Endothelial cell of umbilical vein (primary cell): Measurements from ENCODE around the gene GTPBP3.

Experiments
- EZH2 ChIP-seq: IDR thresholded peaks from 2 replicates; pipeline ENCODE4 v1.6.1; 2012; ENCODE audit warnings: borderline replicate concordance, low read depth, mild to moderate bottlenecking, moderate library complexity, low read length, inconsistent platforms; ENCODE audit not compliant: severe bottlenecking
- JUN ChIP-seq: IDR thresholded peaks from 2 replicates; pipeline ENCODE4 v1.6.1; 2011; ENCODE audit warnings: borderline replicate concordance, low read depth; ENCODE audit not compliant: insufficient read length, insufficient read depth
- POLR2A ChIP-seq: IDR thresholded peaks from 2 replicates; pipeline ENCODE4 v1.6.1; 2012; ENCODE audit warnings: low read depth, mild to moderate bottlenecking, control low read depth, low read length
- POLR2AphosphoS5 ChIP-seq: IDR thresholded peaks from 2 replicates; pipeline ENCODE4 v1.6.1; 2012; ENCODE audit warnings: low read depth, mild to moderate bottlenecking, control low read depth, low read length, moderate library complexity; ENCODE audit not compliant: insufficient read depth
- TF ChIP-seq, protein P1 (sequence below), 2 donors: IDR thresholded peaks; 1 replicate in 1 of 2; 2 replicates in 1 of 2; pipeline ENCODE4 v1.5.1; 2011; ENCODE audit warnings: low read length in 2 of 2, mild to moderate bottlenecking in 2 of 2, moderate library complexity in 2 of 2, control low read depth in 1 of 2, inconsistent platforms in 1 of 2, low read depth in 1 of 2; ENCODE audit not compliant: insufficient read depth in 1 of 2; ENCODE audit errors: extremely low read depth in 1 of 2

DNA sequence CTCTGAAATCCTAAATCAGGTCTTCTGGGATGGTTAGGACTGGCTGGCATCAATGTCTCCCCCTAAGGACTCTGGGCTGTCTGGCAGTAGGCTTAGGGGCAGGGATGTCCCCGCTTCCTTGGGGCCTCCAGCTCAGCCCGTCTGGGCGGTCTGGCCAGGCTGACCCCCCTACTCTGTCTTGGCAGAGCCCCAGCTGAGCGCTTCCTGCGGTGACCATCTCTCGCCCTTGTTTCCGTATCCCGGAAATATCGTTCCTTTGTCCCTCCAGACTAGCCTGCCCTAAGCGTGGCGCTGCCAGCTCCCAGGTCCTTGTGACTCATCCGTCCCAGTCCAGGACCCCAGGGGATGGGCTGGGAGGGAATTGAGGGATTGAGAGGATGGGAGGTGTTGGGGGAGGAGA, 11.3 kb downstream of the GTPBP3 start:
- peak; percentile 48 for TF ChIP-seq POLR2A
- TF ChIP-seq, protein P1, sequence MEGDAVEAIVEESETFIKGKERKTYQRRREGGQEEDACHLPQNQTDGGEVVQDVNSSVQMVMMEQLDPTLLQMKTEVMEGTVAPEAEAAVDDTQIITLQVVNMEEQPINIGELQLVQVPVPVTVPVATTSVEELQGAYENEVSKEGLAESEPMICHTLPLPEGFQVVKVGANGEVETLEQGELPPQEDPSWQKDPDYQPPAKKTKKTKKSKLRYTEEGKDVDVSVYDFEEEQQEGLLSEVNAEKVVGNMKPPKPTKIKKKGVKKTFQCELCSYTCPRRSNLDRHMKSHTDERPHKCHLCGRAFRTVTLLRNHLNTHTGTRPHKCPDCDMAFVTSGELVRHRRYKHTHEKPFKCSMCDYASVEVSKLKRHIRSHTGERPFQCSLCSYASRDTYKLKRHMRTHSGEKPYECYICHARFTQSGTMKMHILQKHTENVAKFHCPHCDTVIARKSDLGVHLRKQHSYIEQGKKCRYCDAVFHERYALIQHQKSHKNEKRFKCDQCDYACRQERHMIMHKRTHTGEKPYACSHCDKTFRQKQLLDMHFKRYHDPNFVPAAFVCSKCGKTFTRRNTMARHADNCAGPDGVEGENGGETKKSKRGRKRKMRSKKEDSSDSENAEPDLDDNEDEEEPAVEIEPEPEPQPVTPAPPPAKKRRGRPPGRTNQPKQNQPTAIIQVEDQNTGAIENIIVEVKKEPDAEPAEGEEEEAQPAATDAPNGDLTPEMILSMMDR (IDR thresholded peaks at IDR 0.05; ENCODE audit: extremely low read depth in 1 of 2, insufficient read depth in 1 of 2, low read depth in 1 of 2, low read length in 2 of 2), result no peak
- TF ChIP-seq EZH2, result no peak
- peak; percentile 92 for TF ChIP-seq POLR2AphosphoS5
- peak; percentile 62 for TF ChIP-seq JUN
